HepG2 (cell line): ENCODE results near the gene CA9. TPM values are rescaled to one million over a fixed set of nuclear protein-coding genes. Genes with fewer than 3 reads are reported as not detected.
A peak's percentile ranks its signal among the peaks of the same experiment; 100 is the strongest.

Experiments used
- ATF5 ChIP-seq: sonication (generic); formaldehyde crosslinking; IDR thresholded peaks from 2 replicates; pipeline ENCODE4 v1.4.0; 2020; ENCODE audit warnings: mild to moderate bottlenecking, low read depth, missing genetic modification reagents
- FOXC1 ChIP-seq: sonication (generic); formaldehyde crosslinking; IDR thresholded peaks from 2 replicates; pipeline ENCODE4 v1.8.0; 2022; ENCODE audit warnings: mild to moderate bottlenecking, missing genetic modification reagents, borderline replicate concordance
- HES4 ChIP-seq: sonication (generic); formaldehyde crosslinking; IDR thresholded peaks from 2 replicates; pipeline ENCODE4 v1.9.0; 2021; ENCODE audit warnings: mild to moderate bottlenecking, missing genetic modification reagents, borderline replicate concordance
- HMG20B ChIP-seq: conservative IDR thresholded peaks from 2 replicates; pipeline ENCODE4 v1.6.1; 2016; ENCODE audit warnings: missing genetic modification reagents, missing compliant biosample characterization
- JDP2 ChIP-seq: sonication (generic); formaldehyde crosslinking; IDR thresholded peaks from 2 replicates; pipeline ENCODE4 v1.8.1; 2022; ENCODE audit warnings: missing genetic modification reagents, borderline replicate concordance
- MTF2 ChIP-seq: sonication (generic); formaldehyde crosslinking; IDR thresholded peaks from 2 replicates; pipeline ENCODE4 v1.5.0; 2020; ENCODE audit warnings: missing genetic modification reagents, borderline replicate concordance
- SKI ChIP-seq: fragments of 450-650 bp; IDR thresholded peaks from one replicate; pipeline ENCODE4 v1.6.1; 2018; ENCODE audit warnings: mild to moderate bottlenecking; ENCODE audit not compliant: partially characterized antibody
- SNAPC2 ChIP-seq: sonication (generic); formaldehyde crosslinking; IDR thresholded peaks from 2 replicates; pipeline ENCODE4 v1.8.1; 2022; ENCODE audit warnings: mild to moderate bottlenecking, missing genetic modification reagents
- SNAPC4 ChIP-seq: sonication (generic); formaldehyde crosslinking; IDR thresholded peaks from 2 replicates; pipeline ENCODE4 v1.4.0; 2020; ENCODE audit warnings: mild to moderate bottlenecking, missing genetic modification reagents
- TMF1 ChIP-seq: sonication (generic); formaldehyde crosslinking; IDR thresholded peaks from 2 replicates; pipeline ENCODE4 v1.8.1; 2022; ENCODE audit warnings: low read depth, missing genetic modification reagents
- USF2 ChIP-seq, 2 experiments: sonication (generic) in 1 of 2; formaldehyde crosslinking in 1 of 2; IDR thresholded peaks; 2 replicates each; pipeline versions ENCODE4 v1.5.1 to v1.6.1; 2011 to 2020; ENCODE audit warnings: borderline replicate concordance in 1 of 2, low read depth in 1 of 2, low read length in 1 of 2, mild to moderate bottlenecking in 1 of 2, missing genetic modification reagents in 1 of 2, moderate library complexity in 1 of 2
- YEATS4 ChIP-seq: sonication (generic); formaldehyde crosslinking; IDR thresholded peaks from 2 replicates; pipeline ENCODE4 v1.4.0; 2020; ENCODE audit warnings: missing genetic modification reagents, borderline replicate concordance
- ZFP41 ChIP-seq: sonication (generic); formaldehyde crosslinking; IDR thresholded peaks from 2 replicates; pipeline ENCODE4 v1.4.0; 2020; ENCODE audit warnings: mild to moderate bottlenecking, missing genetic modification reagents, borderline replicate concordance
- ZNF136 ChIP-seq: sonication (generic); formaldehyde crosslinking; IDR thresholded peaks from 2 replicates; pipeline ENCODE4 v1.8.1; 2022; ENCODE audit warnings: low read depth, mild to moderate bottlenecking, moderate library complexity, missing genetic modification reagents
- ZNF512 ChIP-seq: sonication (generic); formaldehyde crosslinking; IDR thresholded peaks from 2 replicates; pipeline ENCODE4 v1.4.0; 2020; ENCODE audit warnings: mild to moderate bottlenecking, missing genetic modification reagents
- ZNF530 ChIP-seq: sonication (generic); formaldehyde crosslinking; IDR thresholded peaks from 2 replicates; pipeline ENCODE4 v1.5.0; 2020; ENCODE audit warnings: low read depth, mild to moderate bottlenecking, missing genetic modification reagents
- ZNF598 ChIP-seq: sonication (generic); formaldehyde crosslinking; IDR thresholded peaks from 2 replicates; pipeline ENCODE4 v1.5.1; 2020; ENCODE audit warnings: mild to moderate bottlenecking, missing genetic modification reagents, borderline replicate concordance
- ZNF724P ChIP-seq: sonication (generic); formaldehyde crosslinking; IDR thresholded peaks from 2 replicates; pipeline ENCODE4 v1.8.0; 2022; ENCODE audit warnings: missing genetic modification reagents, borderline replicate concordance
- polyA plus RNA-seq, 8 experiments: library from polyadenylated mRNA; depleted of rRNA in 3 of 8; stranded (reverse) in 7 of 8; unstranded in 1 of 8; fragments of >200 nt; fragmentation: Illumina TruSeq in 4 of 8; extraction: Trizol in 4 of 8; gene quantifications; 2 replicates each; pipeline versions ENCODE4 v1.2.1 to v1.2.3, GENCODE V29; 2011 to 2016; ENCODE audit warnings: low read depth in 4 of 8, missing spikeins in 1 of 8, mixed read lengths in 1 of 8; ENCODE audit not compliant: insufficient read depth in 1 of 8
- total RNA-seq, 5 experiments: library from RNA; depleted of rRNA; stranded (reverse); fragments of >200 nt; fragmentation: Illumina TruSeq; extraction: Trizol; gene quantifications; 2 replicates each; pipeline ENCODE4 v1.2.3, GENCODE V29; 2016; ENCODE audit warnings: low read depth in 1 of 5

Gene CA9
- total and polyA plus RNA-seq, 2 of the 13 experiments (the other 11 are each of a cell fraction or from before 2014, with no cell fraction given) = 0.13 to 152 TPM

GRCh38 chr9:35657546-35658136 lies 16.1 kb upstream of the CA9 start, which contains the start of gene RMRP (continued):
- TF ChIP-seq USF2 (IDR thresholded peaks at IDR 0.05; ENCODE audit: low read depth, low read length) = peak; percentile 42; the same call in 1 of the 2 replicates
- TF ChIP-seq USF2 (CRISPR knock-in tag; IDR thresholded peaks at IDR 0.05; ENCODE audit: borderline replicate concordance) = peak; percentile 67; the same call in 1 of the 2 replicates
- peak; percentile 100 for TF ChIP-seq SNAPC4
- TF ChIP-seq ZNF136 = peak; percentile 86
- peak; percentile 94 for TF ChIP-seq TMF1 (CRISPR knock-in tag)
- 0 out of 2 replicates have a peak, but pooled peaks have one; percentile 64 for TF ChIP-seq FOXC1
- peak; percentile 92 for TF ChIP-seq ZNF724P (CRISPR knock-in tag)
- 0 out of 2 replicates have a peak, but pooled peaks have one; percentile 37 for TF ChIP-seq MTF2 (CRISPR knock-in tag)
- TF ChIP-seq SNAPC2 (CRISPR knock-in tag) = peak; percentile 100
- TF ChIP-seq ZNF598 (CRISPR knock-in tag) = peak; percentile 35; the same call in 1 of the 2 replicates
- peak; percentile 44 for TF ChIP-seq SKI
- TF ChIP-seq ZNF530 = no peak
- TF ChIP-seq YEATS4 (CRISPR knock-in tag) = peak; percentile 98
- TF ChIP-seq HMG20B (CRISPR knock-in tag) = peak; percentile 78; the same call in 1 of the 2 replicates
- peak; percentile 66; the same call in 1 of the 2 replicates for TF ChIP-seq ZNF512 (CRISPR knock-in tag)
- TF ChIP-seq ZFP41 (CRISPR knock-in tag) = peak; percentile 61; the same call in 1 of the 2 replicates
- peak; percentile 63; the same call in 1 of the 2 replicates for TF ChIP-seq HES4 (CRISPR knock-in tag)
- no peak for TF ChIP-seq JDP2 (CRISPR knock-in tag)
- TF ChIP-seq ATF5 = no peak
